NCI-H1694 treated with DMSO at 0.1 percent for 48 hours (cell line): ENCODE data around the gene TEX2.
"Not testable (repeated sequence)": the region's sequence is repeated elsewhere in the genome, so short reads cannot be mapped to it uniquely, and the experiment has no call there.

ENCODE experiments used
- DNase-seq: peaks from one replicate; lab custom pipeline; 2025; lab: John Stamatoyannopoulos, UW

The TEX2 gene

DNA sequence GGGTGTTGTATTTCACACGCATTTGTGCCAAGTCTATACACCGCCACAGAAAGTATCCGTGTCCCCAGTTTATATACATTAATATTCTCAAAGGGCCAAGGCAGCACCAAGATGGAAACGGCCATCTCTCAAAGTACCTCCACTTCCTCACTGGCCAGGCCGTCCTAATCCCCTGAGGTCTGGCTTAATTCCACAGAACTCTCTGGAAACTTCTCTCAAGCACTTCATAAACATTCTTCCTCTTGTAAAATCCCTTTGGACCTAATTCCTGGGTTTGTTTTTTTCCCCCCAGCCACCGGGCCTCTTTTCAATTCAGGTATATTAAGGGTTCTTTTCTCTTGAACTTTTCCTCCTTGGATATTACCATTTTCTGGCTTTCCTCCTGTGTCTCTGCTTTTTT lies 128.1 kb downstream of the TEX2 start:
- no peak for DNase-seq

DNA sequence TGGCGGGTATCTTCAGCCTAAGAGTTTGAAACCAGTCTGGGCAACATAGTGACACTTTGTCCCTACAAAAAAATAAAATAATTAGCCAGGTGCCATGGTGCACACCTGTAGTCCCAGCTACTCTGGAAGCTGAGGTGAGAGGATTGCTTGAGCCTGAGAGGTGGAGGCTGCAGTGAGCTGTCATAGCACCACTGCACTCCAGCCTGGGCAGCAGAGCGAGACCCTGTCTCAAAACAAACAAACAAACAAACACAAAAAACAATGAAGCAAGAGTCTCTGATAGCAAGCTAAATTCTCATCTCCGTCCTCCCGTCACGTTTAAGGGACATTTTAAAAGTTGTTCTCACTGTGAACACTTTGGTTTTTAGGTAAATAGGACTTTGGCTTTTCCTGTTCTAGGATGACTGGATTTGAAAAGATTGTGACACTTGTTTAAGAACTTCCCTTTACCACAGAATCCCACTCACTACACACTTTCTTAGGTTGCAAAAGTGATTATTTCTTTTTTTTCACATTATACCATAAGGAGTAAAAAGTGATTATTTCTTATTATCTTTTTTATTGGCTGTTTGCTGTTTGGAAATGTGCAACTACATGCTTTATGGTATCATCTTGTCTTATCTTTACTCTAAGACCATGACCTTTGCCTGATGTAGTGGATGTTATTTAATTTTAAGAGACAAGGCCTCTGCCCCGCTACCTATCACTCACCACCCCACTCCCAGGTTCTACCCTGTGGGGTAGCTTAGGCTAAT lies 128.7 kb downstream of the TEX2 start:
- DNase-seq: no peak

DNA sequence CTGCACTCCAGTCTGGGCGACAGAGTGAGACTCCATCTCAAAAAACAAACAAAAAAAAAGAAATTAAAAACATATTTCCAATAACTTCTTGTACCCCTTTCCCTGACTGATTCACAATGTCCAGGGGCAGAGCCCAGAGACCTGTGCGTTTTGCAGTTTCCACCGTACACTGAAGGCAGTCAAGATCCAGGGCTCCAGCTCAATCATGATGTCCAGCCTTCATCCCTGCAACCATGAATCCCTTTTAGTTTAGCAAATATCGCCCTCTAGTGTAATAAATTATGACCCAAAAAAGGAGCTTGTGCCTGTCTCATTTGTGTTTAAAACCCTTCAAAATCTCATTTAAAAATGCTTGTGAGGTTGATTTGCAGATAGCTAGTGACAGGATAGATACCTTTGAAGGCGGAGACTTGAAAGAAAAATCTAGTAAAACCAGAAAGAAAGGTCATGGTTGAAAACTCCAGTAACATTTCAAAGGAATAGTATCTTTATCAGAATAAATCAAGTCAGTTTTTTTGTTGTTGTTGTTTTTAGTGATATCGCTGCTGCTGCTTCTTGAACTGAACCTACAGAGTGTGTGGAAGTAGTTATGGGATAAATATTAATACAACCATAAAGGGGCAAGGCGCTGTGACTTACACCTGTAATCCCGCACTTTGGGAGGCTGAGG lies 129.4 kb downstream of the TEX2 start:
- peak; percentile 78 for DNase-seq

DNA sequence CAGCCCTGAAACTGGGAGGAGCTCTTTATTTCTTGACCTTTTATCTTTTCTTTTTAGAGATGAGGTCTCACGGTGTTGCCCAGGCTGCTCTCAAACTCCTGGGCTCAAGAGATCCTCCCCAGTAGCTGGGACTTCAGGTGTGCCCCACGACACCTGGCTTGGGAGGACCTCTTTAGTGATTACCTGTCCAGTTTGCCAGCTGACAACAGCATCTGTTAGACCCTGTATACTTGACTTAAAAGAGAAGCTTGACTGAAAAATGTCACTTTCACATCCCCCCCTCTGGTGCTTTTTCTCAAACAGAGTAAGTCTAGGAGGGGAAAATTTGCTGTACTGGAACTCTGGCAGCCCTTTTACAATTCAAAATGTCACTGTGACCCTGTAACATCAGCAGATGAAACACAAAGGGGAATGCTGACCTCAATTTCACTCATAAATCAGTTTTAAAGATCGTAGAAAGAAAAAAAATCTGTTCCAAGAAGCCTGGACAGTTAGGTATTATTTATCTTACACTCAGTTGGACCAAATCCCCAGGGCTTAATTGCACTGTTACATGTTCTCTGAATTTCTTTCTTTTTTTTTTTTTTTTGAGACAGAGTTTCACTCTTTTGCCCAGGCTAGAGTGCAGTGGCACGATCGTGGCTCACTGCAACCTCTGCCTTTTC lies 131.3 kb downstream of the TEX2 start:
- no peak for DNase-seq

DNA sequence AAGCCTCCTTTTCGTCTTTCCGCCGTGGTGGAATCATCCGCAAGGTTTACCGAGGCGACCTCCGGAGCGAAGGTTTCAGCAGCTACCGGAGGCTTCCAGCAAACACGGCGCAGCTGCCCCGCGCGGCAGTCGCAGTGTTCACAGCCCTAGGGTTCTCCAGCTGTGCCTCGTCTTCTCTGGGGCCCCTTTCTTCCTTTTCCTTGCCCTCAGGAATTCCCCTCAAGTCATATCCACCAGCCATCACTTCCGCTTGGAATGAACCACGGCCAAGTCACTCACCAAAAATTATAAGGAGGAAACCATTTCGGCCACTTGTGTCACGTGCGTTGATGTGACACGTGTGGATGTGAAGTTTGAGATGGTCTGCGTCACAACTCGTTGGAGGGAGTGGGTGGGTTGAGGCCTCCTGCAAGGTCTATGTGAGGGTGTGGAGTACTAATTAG lies 132.5 kb downstream of the TEX2 start:
- DNase-seq: no peak

DNA sequence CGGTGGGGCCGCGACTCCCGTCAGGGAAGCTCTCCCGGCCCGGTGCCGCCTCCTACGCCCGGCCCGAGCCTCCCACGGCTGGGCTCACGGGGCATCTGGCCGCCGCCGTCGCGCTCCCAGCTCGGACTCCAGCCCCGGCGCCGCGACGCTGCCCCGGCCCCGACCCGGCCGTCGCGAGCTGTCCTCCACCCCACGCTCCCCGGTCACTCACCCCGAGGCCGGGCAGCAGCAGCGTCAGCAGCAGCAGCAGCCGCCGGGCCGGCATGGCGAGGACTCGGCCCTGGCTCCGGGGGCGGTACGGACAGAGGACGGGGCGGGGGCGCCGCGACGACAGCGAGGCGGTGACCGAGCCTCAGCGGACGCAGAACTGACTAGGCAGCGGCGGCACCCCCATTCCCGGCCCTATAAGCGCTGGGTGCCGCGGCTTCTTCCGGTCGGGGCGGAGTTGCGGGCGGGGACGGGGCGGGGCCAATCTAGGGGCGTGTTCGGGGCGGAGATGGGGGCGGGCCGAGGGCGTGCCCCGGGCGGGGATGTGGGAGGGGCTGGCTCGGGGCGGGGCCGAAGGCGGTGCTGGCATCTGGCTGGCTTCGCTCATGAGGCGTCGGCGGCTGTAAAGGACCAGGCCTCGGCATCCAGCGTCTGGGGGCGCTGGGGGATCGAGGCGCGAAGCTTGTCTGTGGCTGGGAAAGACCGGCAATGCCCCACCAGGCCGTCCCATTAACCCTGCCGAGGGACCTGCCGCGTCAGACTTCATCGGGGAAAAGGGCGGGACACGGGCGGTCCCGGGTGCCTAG lies 133.1 kb downstream of the TEX2 start, which contains the start of gene ERN1:
Gene ERN1 (minus strand): TSS at position 380 of the 794 bp plus-strand sequence. CDS start 115 bp downstream, at position 265.
- peak; percentile 57 for DNase-seq

DNA sequence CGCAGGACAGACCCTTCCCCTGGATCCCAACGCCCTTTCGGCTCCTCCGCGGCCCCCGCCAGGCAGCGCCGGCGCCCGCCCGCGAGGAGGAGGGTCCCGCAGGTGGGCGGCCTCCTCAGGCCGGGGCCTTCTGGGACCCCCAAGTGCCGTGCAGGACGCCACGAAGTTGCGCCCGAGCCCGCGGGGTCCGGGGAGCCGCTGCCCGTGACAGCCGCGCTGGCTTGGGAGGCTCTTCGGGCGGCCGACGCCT lies 133.6 kb downstream of the TEX2 start:
- no peak for DNase-seq

DNA sequence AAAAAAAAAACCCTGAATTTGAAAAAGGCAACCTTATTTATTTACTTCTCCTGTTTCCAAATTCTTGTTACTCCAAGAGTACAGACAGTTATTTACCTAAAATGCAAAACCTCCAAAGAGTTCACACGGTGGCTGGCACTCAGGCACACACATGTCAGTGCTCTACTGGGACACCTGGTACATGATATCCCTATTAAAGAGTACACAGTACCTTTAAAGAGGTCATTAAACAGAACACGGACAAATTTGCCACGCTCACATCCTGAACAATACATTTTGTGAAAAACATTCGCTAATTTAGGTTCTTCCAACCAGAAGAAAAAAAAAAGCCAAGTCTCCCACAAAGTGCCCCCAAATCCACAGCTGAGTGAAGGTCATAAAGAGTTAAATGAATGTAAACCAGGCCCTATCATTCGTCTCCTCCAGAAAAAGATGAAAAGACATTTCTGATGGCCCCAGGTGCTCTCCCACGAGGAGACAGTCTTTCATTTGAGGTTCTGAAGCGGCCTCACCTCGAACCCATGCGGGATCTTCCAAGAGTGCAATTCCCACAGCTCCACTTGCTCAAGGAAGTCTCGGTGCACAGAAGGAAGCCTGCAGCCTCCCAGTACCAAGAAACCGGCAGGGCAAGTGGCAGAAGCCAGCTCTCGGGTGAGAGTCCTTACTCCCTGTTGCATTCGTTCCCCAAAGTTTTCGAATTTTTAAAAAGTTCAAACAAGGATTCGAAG lies 134.1 kb downstream of the TEX2 start:
- no peak for DNase-seq

DNA sequence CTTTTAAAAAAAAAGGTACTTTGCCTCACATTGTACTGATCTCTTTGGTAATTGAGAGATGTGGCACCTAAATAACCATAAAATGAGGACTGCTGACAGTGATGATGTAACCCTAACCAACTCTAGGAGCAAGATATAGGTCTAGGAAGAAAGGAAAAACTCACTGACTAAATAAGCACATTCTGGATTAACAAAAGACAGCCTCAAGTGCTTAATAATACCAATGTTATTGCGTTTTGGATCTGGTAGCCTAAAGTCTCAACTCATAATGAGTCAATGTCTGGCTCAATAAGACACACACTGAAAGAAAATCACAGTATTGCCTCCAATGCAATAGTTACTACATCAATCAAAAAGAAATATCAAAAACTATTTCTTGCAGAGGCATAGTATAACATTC lies 136.1 kb downstream of the TEX2 start:
- no peak for DNase-seq

DNA sequence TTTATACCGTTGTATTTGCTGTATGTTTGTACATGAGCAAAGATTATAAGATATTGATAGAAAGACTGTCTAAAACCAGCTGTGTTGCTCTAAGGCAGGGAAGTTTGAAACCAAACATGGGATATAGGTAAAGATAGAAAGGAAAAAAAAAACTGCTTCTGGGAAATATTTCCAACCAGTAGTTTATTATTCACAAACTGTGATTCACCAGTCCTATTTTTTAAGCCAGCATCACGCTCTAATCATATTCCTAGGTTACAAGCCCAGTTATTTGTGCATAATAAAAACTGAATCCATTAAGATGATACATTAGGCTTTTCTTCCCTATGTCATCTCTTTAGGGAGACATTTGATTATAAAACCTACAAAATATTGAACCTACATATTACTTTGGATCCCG lies 137.1 kb downstream of the TEX2 start:
- DNase-seq: no peak

DNA sequence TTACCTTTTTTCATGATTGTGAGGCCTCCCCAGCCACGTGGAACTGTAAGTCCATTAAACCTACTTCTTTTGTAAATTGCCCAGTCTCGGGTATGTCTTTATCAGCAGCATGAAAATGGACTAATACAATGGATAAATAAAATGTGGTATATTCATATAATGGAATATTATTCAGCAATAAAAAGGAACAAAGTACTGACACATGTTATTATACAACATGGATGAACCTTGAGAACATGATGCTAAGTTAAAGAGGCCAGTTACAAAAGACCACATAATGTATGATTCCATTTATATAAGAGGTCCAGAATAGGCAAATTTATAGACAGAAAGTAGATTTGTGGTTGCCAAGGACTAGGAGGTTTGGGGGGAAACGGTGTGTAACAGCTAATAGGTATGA lies 138.5 kb downstream of the TEX2 start:
- DNase-seq: no peak

DNA sequence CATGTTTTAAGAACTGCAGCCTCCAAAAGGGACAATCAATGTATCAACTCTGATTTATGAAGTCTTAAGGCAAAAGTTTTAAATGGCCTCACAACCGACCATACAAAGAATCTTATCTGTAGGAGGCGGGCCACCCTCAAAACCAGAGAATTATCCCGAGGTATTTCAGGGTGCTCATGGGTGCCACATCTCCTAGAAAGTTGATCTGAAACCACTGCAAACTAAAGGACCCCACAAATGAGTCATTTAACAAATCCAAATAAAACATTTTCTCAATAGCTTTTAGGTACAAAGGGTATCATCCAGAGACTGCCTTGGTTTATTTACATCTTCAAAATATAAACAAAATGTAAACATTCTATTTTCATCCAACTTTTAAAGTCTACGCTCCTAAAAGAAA lies 139.9 kb downstream of the TEX2 start:
- DNase-seq: no peak

DNA sequence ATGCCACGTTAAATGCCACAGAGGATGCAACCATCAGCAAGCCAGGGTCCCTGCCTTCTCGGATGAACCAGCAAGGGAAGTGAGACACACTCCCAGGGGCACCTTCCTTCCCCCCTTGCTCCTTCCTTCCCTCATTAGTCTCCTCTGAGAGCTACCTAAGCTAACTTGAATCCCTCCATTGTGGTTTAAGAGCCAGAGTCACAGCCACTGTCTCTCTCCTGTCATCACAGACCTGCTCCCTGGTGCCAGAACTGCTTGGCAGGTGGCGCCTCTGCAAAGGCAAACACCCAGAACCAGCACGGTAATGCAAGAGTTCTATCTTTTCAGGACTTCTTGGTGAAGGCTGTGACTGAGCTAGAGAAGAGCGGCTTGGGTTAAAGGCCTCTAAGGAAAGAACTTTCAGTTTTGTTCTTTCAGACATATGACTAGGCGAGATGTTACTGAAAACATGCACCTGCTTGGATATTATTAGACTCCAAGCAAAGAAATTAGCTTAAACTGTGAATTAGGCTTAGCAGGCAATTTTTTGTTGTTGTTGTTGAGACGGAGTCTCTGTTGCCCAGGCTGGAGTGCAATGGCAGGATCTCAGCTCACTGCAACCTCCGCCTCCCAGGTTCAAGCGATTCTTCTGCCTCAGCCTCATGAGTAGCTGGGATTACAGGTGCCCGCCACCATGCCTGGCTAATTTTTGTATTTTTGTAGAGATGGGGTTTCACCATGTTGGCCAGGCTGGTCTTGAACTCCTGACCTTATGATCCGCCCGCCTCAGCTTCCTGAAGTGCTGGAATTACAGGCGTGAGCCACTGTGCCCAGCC lies 141.9 kb downstream of the TEX2 start:
- DNase-seq: not testable (repeated sequence)

DNA sequence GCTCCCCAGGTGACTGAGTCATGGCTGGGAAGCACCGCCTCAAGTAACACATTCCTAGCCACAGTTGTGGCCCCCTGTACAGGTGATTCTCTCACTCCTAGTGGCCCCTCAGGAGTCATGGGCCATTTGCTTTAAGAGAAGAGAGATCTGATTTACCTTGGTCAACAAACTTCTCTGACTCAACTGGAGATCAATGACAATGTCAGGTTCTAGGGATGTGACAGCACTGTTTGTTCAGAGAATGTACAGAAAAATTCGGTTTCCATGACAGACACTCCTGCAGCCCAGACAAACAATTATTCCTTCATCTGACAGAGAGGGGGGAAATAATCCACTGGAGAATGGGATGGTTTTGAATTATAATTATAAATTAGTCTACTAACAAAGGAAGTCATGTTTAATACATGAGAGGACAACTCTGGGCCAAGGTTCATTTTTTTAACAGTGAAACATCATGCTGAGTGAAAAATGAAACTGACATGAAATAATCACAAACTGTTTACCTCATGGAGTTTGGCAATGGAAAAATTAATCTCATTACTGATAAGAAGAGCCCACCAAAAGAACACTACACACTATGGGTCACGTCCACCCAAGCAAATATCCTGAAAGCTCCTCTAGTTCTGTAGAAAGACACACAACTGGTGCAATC lies 142.8 kb downstream of the TEX2 start:
- DNase-seq: no peak

DNA sequence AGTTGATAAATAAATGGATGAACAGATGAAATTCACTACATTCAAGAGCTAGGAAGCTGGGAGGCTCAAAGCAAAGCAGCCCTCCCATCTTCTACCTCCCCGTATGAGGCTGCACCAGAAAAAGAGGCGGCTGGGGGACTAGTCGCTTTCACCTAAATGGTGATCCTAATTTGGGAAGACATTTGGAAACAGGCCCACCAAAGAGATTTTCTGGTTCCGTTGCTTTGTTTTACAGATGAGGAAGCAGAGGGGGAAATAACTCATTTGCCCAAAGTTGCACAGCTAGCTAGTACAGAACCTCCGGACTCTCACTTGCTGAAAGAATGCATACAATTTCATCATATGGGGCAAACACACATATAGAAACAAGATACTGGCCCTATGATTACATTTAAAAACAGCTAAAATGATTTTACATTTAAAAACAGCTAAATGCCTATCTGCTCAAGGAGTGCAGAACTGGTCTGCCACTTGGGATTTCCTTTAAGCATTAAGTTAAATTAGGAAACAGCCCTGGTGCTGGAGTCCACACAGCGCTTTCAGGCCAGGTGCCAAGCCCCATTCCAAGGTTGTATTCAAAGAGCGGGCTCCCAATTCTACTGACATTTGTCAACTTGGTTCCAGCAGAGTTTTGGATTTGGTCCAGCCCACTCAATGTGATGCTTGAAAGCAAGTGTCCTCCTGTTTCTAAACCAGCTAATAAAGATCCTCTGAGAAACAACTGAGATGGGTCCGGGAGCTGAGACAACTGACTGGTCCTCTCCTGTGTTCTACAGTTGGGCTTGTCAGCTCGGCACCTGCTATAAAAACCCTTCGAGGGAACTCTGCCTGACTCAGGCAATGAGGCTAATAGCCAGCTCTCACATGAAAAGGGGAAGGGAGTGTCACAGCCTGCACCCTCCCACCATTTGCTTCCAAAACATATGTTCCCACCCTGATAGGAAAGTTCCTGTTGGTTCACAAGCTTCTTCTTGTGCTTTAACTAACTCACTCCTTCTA lies 144.8 kb downstream of the TEX2 start:
- DNase-seq: peak; percentile 70

DNA sequence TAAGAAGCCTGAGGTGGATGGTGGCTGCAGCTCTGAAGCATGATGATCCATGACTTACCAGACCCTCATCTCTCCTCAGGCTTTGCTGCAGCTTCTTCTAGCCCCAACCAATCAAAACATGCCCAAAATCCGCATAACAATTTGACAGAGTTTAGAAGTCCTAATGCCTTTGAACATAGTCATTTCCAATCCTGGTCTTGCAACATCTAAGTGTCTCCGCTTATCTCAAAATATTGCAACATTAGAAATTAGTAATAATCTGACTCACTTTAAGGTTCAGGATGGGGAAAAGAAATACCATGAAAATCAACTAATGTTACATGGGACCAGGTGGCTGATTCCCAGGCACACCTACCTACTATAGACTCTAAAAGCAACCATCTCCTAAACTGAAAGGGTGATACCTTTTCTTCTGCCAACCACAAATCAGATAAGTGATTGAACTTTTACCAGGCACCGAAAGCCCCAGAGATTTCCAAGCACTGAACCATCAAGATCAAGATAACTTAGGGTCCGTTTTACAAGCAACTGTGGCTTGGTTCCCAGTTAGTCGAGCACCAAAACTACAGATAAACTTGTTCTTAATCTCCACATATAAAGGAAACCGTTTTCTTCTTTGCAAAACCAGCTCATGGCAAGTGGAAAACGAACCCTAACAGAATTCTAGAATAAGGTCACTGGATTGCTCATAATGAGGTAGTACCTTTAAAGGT lies 147.1 kb downstream of the TEX2 start:
- DNase-seq: no peak

DNA sequence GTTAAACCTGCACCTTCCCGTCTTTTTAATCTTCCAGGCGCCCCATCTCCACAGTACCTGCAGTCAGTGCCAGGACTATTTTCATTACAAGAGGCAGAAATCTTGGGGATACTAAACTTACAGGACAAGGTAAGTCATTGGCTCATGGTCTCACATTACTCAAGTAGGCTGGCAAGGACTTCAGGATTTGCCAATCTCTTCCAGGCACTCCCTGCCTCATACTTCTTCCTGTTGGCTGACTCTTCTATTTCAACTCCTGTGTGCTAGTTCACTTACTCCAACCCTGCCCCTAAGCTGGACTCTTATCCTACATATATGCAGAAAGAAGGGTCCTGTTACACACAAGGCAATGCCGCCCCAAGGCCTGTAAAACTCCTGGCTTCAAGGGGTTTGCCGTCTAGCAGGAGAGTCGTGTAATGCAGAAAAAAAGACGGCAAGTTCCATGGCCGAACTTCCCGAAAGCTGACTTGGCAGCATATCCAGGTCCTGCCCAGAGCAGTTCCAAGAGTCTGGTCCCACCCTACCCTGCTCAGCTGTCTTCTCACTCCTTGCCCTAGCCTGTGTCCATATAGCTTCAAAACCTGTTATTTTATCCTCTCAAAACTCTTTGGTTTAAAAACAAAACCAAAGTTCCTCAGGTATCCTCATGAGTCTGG lies 147.9 kb downstream of the TEX2 start:
- no peak for DNase-seq

DNA sequence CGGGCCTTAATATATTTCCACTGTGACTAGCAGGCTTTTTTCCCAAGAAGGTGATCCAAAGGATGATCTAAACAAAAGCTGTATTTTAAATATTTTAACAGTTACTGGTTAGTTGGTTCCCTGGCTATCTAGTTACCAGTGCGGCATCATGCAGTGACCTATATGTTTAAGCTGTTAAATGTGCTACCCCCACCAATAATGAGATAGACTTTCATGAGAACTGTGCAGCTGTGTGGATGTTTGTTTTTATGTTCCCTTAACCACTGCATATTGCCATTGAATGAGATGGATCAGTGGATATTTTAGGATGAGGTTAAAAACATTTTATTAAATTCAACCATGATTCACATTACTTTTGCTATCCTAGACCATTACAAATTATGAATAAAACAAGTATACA lies 150.1 kb downstream of the TEX2 start:
- no peak for DNase-seq
